Adrenal gland (tissue), 12 donors: ENCODE data around the gene PNPLA3. TPM values are rescaled to one million over a fixed set of nuclear protein-coding genes. Genes with fewer than 3 reads are reported as not detected.

Experiments
- DNase-seq, 7 donors: peaks; one replicate each; pipeline ENCODE4 v3.0.0-alpha.2; 2019 to 2020
- H3K27ac ChIP-seq, 5 donors: fragments of 200-600 bp; sonication (generic) in 4 of 5; 1 replicate in 3 of 5; 2 replicates in 2 of 5; pipeline versions ENCODE4 v1.5.1 to v1.8.0; 2016 to 2020; ENCODE audit warnings: mild to moderate bottlenecking in 1 of 5
- H3K27me3 ChIP-seq: fragments of 200-600 bp; 2 replicates; pipeline ENCODE4 v1.8.0; 2021
- H3K36me3 ChIP-seq, 2 donors: fragments of 200-600 bp; replicated peaks in 1 of 2; 1 replicate in 1 of 2; 2 replicates in 1 of 2; pipeline versions ENCODE4 v1.5.1 to v1.8.0; 2018 to 2022
- H3K4me1 ChIP-seq, 2 donors: fragments of 200-600 bp; replicated peaks in 1 of 2; 1 replicate in 1 of 2; 2 replicates in 1 of 2; pipeline versions ENCODE4 v1.5.1 to v1.8.0; 2018 to 2021
- H3K4me3 ChIP-seq, 4 donors: fragments of 200-600 bp; sonication (generic) in 3 of 4; one replicate each; pipeline ENCODE4 v1.5.1; 2016 to 2018
- H3K9me3 ChIP-seq, 3 donors: fragments of 200-600 bp; sonication (generic) in 1 of 3; replicated peaks in 1 of 3; 1 replicate in 2 of 3; 2 replicates in 1 of 3; pipeline versions ENCODE4 v1.5.1 to v1.8.0; 2016 to 2021
- CTCF ChIP-seq, 6 experiments: fragments of 450-650 bp in 4 of 6; fragments of 200-600 bp in 2 of 6; sonication (generic) in 1 of 6; IDR thresholded peaks; 1 replicate in 5 of 6; 2 replicates in 1 of 6; pipeline versions ENCODE4 v1.5.1 to v1.8.0; 2016 to 2021; ENCODE audit warnings: antibody characterized with exemption in 6 of 6, mild to moderate bottlenecking in 2 of 6, moderate library complexity in 1 of 6
- POLR2A ChIP-seq, 2 donors: fragments of 450-650 bp; IDR thresholded peaks; one replicate each; pipeline ENCODE4 v1.6.1; 2017; ENCODE audit warnings: antibody characterized with exemption in 2 of 2, mild to moderate bottlenecking in 2 of 2, moderate library complexity in 1 of 2
- WGBS, 4 donors: extraction: QIAGEN DNeasy Blood & Tissue Kit in 2 of 4; methylation state at CpG; one replicate each; pipeline versions ENCODE4 v1.1.5 to v1.1.7; 2013 to 2017; 5-methylcytosine and 5-hydroxymethylcytosine counted together
- intact Hi-C, 2 donors: fragments of 100-400 bp; cut with DNase I; formaldehyde crosslinking; loops; one replicate each; pipeline versions ENCODE4 v1.14.1 to v1.15.0; 2022 to 2023
- polyA plus RNA-seq, 3 donors: library from polyadenylated mRNA; stranded (reverse); fragments of 200-250 nt in 2 of 3; fragments of 350-450 nt in 1 of 3; fragmentation: Illumina TruSeq in 1 of 3; extraction: RNeasy Lipid Tissue Mini Kit (QIAGEN cat#74804) in 1 of 3; gene quantifications; one replicate each; pipeline ENCODE4 v1.2.3, GENCODE V29; 2013 to 2014
- total RNA-seq, 9 donors: library from RNA; depleted of rRNA in 4 of 9; stranded (reverse); fragments of >200 nt in 4 of 9; fragments of 120-200 nt in 1 of 9; fragmentation: NEBNext Ultra II Directional in 1 of 9; extraction: Animal tissue kit (Norgen Biotek cat#: 25700) in 1 of 9; gene quantifications; one replicate each; pipeline versions ENCODE4 v1.1.0 to v1.2.4, GENCODE V29; 2013 to 2023
- donor health status: healthy with polysubstance abuse.
- donor health status: Bipolar disorder and iron deficiency.
- donor health status: DM: yes; HTN: yes; CAD: no.
- donor health status: DM: no; HTN: no; CAD: no.
- donor health status: DM: no; HTN: no; CAD: no.
- donor health status: DM: yes; HTN: yes; CAD: no.

Gene PNPLA3
- total and polyA plus RNA-seq, 12 donors = 0.15 to 4.4 (median 0.42) TPM; not detected in 1

- Histone ChIP-seq H3K9me3 (no peaks in the 10 kb centered on the region), H3K36me3 (no peaks in the 10 kb centered on the region), H3K27me3 (peaks cover 17% of the 10 kb centered on the region), H3K4me3 (no peak overlapping the region), H3K4me1 (no peaks in the 10 kb centered on the region), H3K27ac (no peak overlapping the region)
- intact Hi-C loops = loop anchor here in 1 of 2 donors (5.0 kb wide), 1 partner anchor 498 kb away; no protein-coding TSS in a partner anchor
- no peak for TF ChIP-seq POLR2A (IDR thresholded peaks at IDR 0.05)
- peak in 1 of 6 experiments; percentile 7 for TF ChIP-seq CTCF (IDR thresholded peaks at IDR 0.05)
- DNase-seq = no peak
- 61 to 65% (median 64%) methylated on average over 6 to 7 of the region's 7 CpGs for WGBS, 4 donors
Measured at GRCh38 chr22:43885319-43885671, 38.3 kb upstream of the PNPLA3 start.

GRCh38 chr22:43885786-43886185 is 37.8 kb upstream of the PNPLA3 start:
- Histone ChIP-seq H3K9me3 (no peaks in the 10 kb centered on the region), H3K27ac (no peak overlapping the region), H3K4me1 (no peaks in the 10 kb centered on the region), H3K27me3 (peaks cover 22% of the 10 kb centered on the region), H3K4me3 (no peak overlapping the region), H3K36me3 (no peaks in the 10 kb centered on the region)
- no peak for DNase-seq
- intact Hi-C loops = loop anchor here in 1 of 2 donors (5.0 kb wide), 1 partner anchor 498 kb away; no protein-coding TSS in a partner anchor
- WGBS, 4 donors = 79 to 85% (median 79%) methylated on average over 6 of the region's 6 CpGs
- TF ChIP-seq CTCF (IDR thresholded peaks at IDR 0.05) (no peak), POLR2A (IDR thresholded peaks at IDR 0.05) (no peak)

- WGBS, 4 donors = 50 to 100% (median 71%) methylated on average over 1 to 8 of the region's 8 CpGs
- no peak for TF ChIP-seq POLR2A (IDR thresholded peaks at IDR 0.05)
- TF ChIP-seq CTCF (IDR thresholded peaks at IDR 0.05) = no peak
- no peaks in the 10 kb centered on the region for H3K4me1 ChIP-seq
- peak in 1 of 7 donors; percentile 2 for DNase-seq
- intact Hi-C loops = loop anchor here in 1 of 2 donors (5.0 kb wide), 1 partner anchor 499 kb away; no protein-coding TSS in a partner anchor
- no peak overlapping the region for H3K4me3 ChIP-seq
- peaks cover 27% of the 10 kb centered on the region for H3K27me3 ChIP-seq
- no peaks in the 10 kb centered on the region for H3K9me3 ChIP-seq
- no peak overlapping the region for H3K27ac ChIP-seq
- H3K36me3 ChIP-seq = no peaks in the 10 kb centered on the region
Measured at GRCh38 chr22:43886231-43886630, 37.4 kb upstream of the PNPLA3 start.

- H3K4me3 ChIP-seq = no peak overlapping the region
- H3K27me3 ChIP-seq = peaks cover 36% of the 10 kb centered on the region
- no peaks in the 10 kb centered on the region for H3K36me3 ChIP-seq
- DNase-seq = peak in 1 of 7 donors; percentile 1
- intact Hi-C loops = loop anchor here in 1 of 2 donors (5.0 kb wide), 1 partner anchor 500 kb away; no protein-coding TSS in a partner anchor
- H3K27ac ChIP-seq = no peak overlapping the region
- 55 to 77% (median 66%) methylated on average over 2 to 4 of the region's 4 CpGs for WGBS, 4 donors
- no peak for TF ChIP-seq POLR2A (IDR thresholded peaks at IDR 0.05)
- TF ChIP-seq CTCF (IDR thresholded peaks at IDR 0.05) = no peak
- no peaks in the 10 kb centered on the region for H3K4me1 ChIP-seq
- H3K9me3 ChIP-seq = no peaks in the 10 kb centered on the region
Measured at GRCh38 chr22:43887391-43887790, 36.2 kb upstream of the PNPLA3 start.
